Panc1 (cell line): ENCODE measurements around the gene UBE2Q1. TPM values are rescaled to one million over a fixed set of nuclear protein-coding genes. Genes with fewer than 3 reads are reported as not detected.

ENCODE experiments used
- ATAC-seq: fragments of 200-7000 bp; cut with Tn5 transposase; 2 replicates; pipeline ENCODE4 v1.9.1; 2020; ENCODE audit warnings: mild to moderate bottlenecking, moderate library complexity
- BruUV-seq: library from RNA; stranded (reverse); fragments of 400-500 nt; replicated peaks from 2 replicates; lab custom pipeline; 2021; lab: Mats Ljungman, UMichigan
- CTCF ChIA-PET: fragments of 300-600 bp; sonication (Branson Sonifier 250); formaldehyde crosslinking; loops from one replicate; lab custom pipeline; 2022; ENCODE audit warnings: antibody characterized with exemption; lab: Charles Lee
- POLR2A ChIA-PET: fragments of 300-600 bp; sonication (Branson Sonifier 250); formaldehyde crosslinking; loops from one replicate; lab custom pipeline; 2022; ENCODE audit warnings: antibody characterized with exemption; lab: Charles Lee
- DNase-seq: peaks from one replicate; pipeline ENCODE4 v3.0.0-alpha.2; 2010; ENCODE audit warnings: low read depth, low spot score
- H3K27ac ChIP-seq: 2 replicates; pipeline ENCODE4 v1.5.1; 2011; ENCODE audit warnings: mild to moderate bottlenecking, low read length, inconsistent platforms
- H3K27me3 ChIP-seq: fragments of 200-500 bp; sonication (Bioruptor generic); 2 replicates; pipeline ENCODE4 v1.6.0; 2014; ENCODE audit warnings: low read length, inconsistent platforms; ENCODE audit not compliant: control insufficient read depth, insufficient read depth
- H3K36me3 ChIP-seq: fragments of 200-500 bp; sonication (Bioruptor generic); 2 replicates; pipeline ENCODE4 v1.5.1; 2014; ENCODE audit warnings: inconsistent platforms, mild to moderate bottlenecking, low read length, moderate library complexity; ENCODE audit not compliant: control insufficient read depth, insufficient read depth
- H3K4me1 ChIP-seq: 2 replicates; pipeline ENCODE4 v1.5.1; 2011; ENCODE audit warnings: inconsistent platforms, mild to moderate bottlenecking, low read length, moderate library complexity; ENCODE audit not compliant: control insufficient read depth, insufficient read depth
- H3K4me3 ChIP-seq, 2 experiments: 2 replicates each; pipeline ENCODE4 v1.5.1; 2011 to 2012; ENCODE audit warnings: low read depth in 2 of 2, low read length in 2 of 2, mild to moderate bottlenecking in 2 of 2, inconsistent platforms in 1 of 2, moderate library complexity in 1 of 2
- H3K9me3 ChIP-seq: fragments of 200-500 bp; sonication (Bioruptor generic); 2 replicates; pipeline ENCODE4 v1.5.1; 2014; ENCODE audit warnings: low read depth, mild to moderate bottlenecking, inconsistent platforms, low read length, moderate library complexity; ENCODE audit not compliant: control insufficient read depth, insufficient read depth
- POLR2AphosphoS5 ChIP-seq: IDR thresholded peaks from 2 replicates; pipeline ENCODE4 v1.6.1; 2012; ENCODE audit warnings: mild to moderate bottlenecking, low read depth, low read length, moderate library complexity
- REST ChIP-seq, 2 experiments: IDR thresholded peaks; 2 replicates each; pipeline ENCODE4 v1.6.1; 2011 to 2012; ENCODE audit warnings: low read depth in 2 of 2, control low read depth in 1 of 2, low read length in 1 of 2, mild to moderate bottlenecking in 1 of 2, moderate library complexity in 1 of 2; ENCODE audit not compliant: insufficient read depth in 1 of 2
- SIN3A ChIP-seq: IDR thresholded peaks from 2 replicates; pipeline ENCODE4 v1.6.1; 2012; ENCODE audit warnings: low read depth, mild to moderate bottlenecking, low read length, moderate library complexity, borderline replicate concordance; ENCODE audit not compliant: insufficient read depth
- TCF7L2 ChIP-seq: IDR thresholded peaks from 2 replicates; pipeline ENCODE4 v1.6.1; 2011; ENCODE audit warnings: mild to moderate bottlenecking, low read depth, low read length, inconsistent platforms
- in situ Hi-C: cut with HindIII; loops from 2 replicates; pipeline ENCODE4 v1.10.0; 2016; ENCODE audit warnings: low sequenced_read_pairs, low pct_unique_long_range_greater_than_20kb
- intact Hi-C: fragments of 100-400 bp; cut with micrococcal nuclease; formaldehyde crosslinking; loops from one replicate; pipeline ENCODE4 v1.10.0; 2022; ENCODE audit not compliant: unreplicated experiment
- total RNA-seq: library from RNA; stranded (reverse); gene quantifications from one replicate; pipeline ENCODE4 v1.2.1, GENCODE V29; 2021; ENCODE audit not compliant: unreplicated experiment
- TF ChIP-seq, protein P1 (sequence below): fragments of 450-650 bp; IDR thresholded peaks from 2 replicates; pipeline ENCODE4 v1.5.1; 2017; ENCODE audit warnings: mild to moderate bottlenecking

The UBE2Q1 gene
- total RNA-seq, 1 experiment from 2014 or later, result 96.0 TPM

- no peaks in the 10 kb centered on the region for H3K9me3 ChIP-seq
- no peak overlapping the region for H3K27ac ChIP-seq
- no TSS peak for BruUV-seq
- CTCF ChIA-PET, result no interaction called here
- H3K4me3 ChIP-seq, result no peak overlapping the region
- POLR2A ChIA-PET, result no interaction called here
- no peaks in the 10 kb centered on the region for H3K27me3 ChIP-seq
- no peaks in the 10 kb centered on the region for H3K4me1 ChIP-seq
- in situ Hi-C loops, result no loop called here
- intact Hi-C loops, result no loop called here
- no peak for DNase-seq
- H3K36me3 ChIP-seq, result peaks cover 5% of the 10 kb centered on the region; the same call in 1 of the 2 replicates
- peak; percentile 7; the same call in 1 of the 2 replicates for ATAC-seq
- TF ChIP-seq REST (IDR thresholded peaks at IDR 0.05; ENCODE audit: insufficient read depth in 1 of 2, low read depth in 2 of 2, low read length in 1 of 2) (no peak), SIN3A (no peak), TCF7L2 (no peak), POLR2AphosphoS5 (no peak)
- TF ChIP-seq, protein P1, sequence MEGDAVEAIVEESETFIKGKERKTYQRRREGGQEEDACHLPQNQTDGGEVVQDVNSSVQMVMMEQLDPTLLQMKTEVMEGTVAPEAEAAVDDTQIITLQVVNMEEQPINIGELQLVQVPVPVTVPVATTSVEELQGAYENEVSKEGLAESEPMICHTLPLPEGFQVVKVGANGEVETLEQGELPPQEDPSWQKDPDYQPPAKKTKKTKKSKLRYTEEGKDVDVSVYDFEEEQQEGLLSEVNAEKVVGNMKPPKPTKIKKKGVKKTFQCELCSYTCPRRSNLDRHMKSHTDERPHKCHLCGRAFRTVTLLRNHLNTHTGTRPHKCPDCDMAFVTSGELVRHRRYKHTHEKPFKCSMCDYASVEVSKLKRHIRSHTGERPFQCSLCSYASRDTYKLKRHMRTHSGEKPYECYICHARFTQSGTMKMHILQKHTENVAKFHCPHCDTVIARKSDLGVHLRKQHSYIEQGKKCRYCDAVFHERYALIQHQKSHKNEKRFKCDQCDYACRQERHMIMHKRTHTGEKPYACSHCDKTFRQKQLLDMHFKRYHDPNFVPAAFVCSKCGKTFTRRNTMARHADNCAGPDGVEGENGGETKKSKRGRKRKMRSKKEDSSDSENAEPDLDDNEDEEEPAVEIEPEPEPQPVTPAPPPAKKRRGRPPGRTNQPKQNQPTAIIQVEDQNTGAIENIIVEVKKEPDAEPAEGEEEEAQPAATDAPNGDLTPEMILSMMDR, result no peak
Observed at GRCh38 chr1:154577346-154578057, 19.0 kb upstream of the UBE2Q1 start.

GRCh38 chr1:154575951-154576566 lies 17.6 kb upstream of the UBE2Q1 start:
- in situ Hi-C loops, result no loop called here
- Histone ChIP-seq H3K27me3 (no peaks in the 10 kb centered on the region), H3K9me3 (no peaks in the 10 kb centered on the region), H3K36me3 (peaks cover 5% of the 10 kb centered on the region; the same call in 1 of the 2 replicates), H3K4me3 (no peak overlapping the region), H3K4me1 (no peaks in the 10 kb centered on the region), H3K27ac (no peak overlapping the region)
- no peak for DNase-seq
- POLR2A ChIA-PET, result no interaction called here
- no peak for ATAC-seq
- intact Hi-C loops, result no loop called here
- TF ChIP-seq, protein P1, result no peak
- no TSS peak for BruUV-seq
- CTCF ChIA-PET, result no interaction called here
